Duodenal mucosa (tissue), 2 donors: ENCODE results near the gene ACOT13.
"Not testable (repeated sequence)": the region's sequence is repeated elsewhere in the genome, so short reads cannot be mapped to it uniquely, and the experiment has no call there.

Experiments used
- H3K27ac ChIP-seq: one replicate; pipeline ENCODE4 v1.7.0; 2013; ENCODE audit warnings: low read depth, low read length
- H3K27me3 ChIP-seq, 2 donors: one replicate each; pipeline ENCODE4 v1.7.0; 2013; ENCODE audit warnings: low read length in 2 of 2, control low read depth in 1 of 2; ENCODE audit not compliant: insufficient read depth in 2 of 2, control insufficient read depth in 1 of 2
- H3K36me3 ChIP-seq, 2 donors: one replicate each; pipeline ENCODE4 v1.7.0; 2013; ENCODE audit warnings: low read length in 2 of 2, control low read depth in 1 of 2; ENCODE audit not compliant: insufficient read depth in 2 of 2, control insufficient read depth in 1 of 2
- H3K4me1 ChIP-seq, 2 donors: one replicate each; pipeline ENCODE4 v1.7.0; 2013; ENCODE audit warnings: low read length in 2 of 2, control low read depth in 1 of 2; ENCODE audit not compliant: insufficient read depth in 2 of 2, control insufficient read depth in 1 of 2
- H3K4me3 ChIP-seq, 2 donors: one replicate each; pipeline ENCODE4 v1.7.0; 2013; ENCODE audit warnings: low read length in 2 of 2, low read depth in 1 of 2
- H3K9ac ChIP-seq, 2 donors: one replicate each; pipeline ENCODE4 v1.7.0; 2013; ENCODE audit warnings: low read length in 2 of 2, low read depth in 1 of 2
- H3K9me3 ChIP-seq, 2 donors: one replicate each; pipeline ENCODE4 v1.7.0; 2013; ENCODE audit warnings: low read length in 2 of 2, control low read depth in 1 of 2; ENCODE audit not compliant: control insufficient read depth in 1 of 2

Gene ACOT13

GRCh38 chr6:24670492-24670891 lies 3.6 kb downstream of the ACOT13 start:
- not testable (repeated sequence) for H3K27ac ChIP-seq, H3K4me3 ChIP-seq, H3K36me3 ChIP-seq, H3K27me3 ChIP-seq, H3K9ac ChIP-seq
- Histone ChIP-seq H3K4me1 (peaks cover 5 to 22% of the 10 kb centered on the region in 2 donors), H3K9me3 (peaks cover 6 to 13% of the 10 kb centered on the region in 2 donors)

DNA sequence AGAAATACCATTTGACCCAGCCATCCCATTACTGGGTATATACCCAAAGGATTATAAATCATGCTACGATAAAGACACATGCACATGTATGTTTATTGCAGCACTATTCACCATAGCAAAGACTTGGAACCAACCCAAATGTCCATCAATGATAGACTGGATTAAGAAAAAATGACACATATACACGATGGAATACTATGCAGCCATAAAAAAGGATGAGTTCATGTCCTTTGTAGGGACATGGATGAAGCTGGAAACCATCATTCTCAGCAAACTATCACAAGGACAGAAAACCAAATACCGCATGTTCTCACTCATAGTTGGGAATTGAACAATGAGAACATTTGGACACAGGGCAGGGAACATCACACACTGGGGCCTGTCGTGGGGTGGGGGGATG lies 4.2 kb downstream of the ACOT13 start:
- H3K4me3 ChIP-seq, H3K27ac ChIP-seq, H3K27me3 ChIP-seq, H3K9ac ChIP-seq, H3K36me3 ChIP-seq: not testable (repeated sequence)
- peaks cover 0 to 16% of the 10 kb centered on the region in 2 donors for H3K4me1 ChIP-seq
- peaks cover 6 to 13% of the 10 kb centered on the region in 2 donors for H3K9me3 ChIP-seq

GRCh38 chr6:24672620-24673182 lies 5.8 kb downstream of the ACOT13 start:
- H3K27me3 ChIP-seq = no peaks in the 10 kb centered on the region
- peaks cover 6 to 13% of the 10 kb centered on the region in 2 donors for H3K9me3 ChIP-seq
- H3K4me3 ChIP-seq = no peak overlapping the region
- peaks cover 0 to 10% of the 10 kb centered on the region in 2 donors for H3K4me1 ChIP-seq
- H3K9ac ChIP-seq = no peak overlapping the region
- H3K27ac ChIP-seq = no peak overlapping the region
- no peaks in the 10 kb centered on the region for H3K36me3 ChIP-seq

GRCh38 chr6:24673625-24674024 lies 6.7 kb downstream of the ACOT13 start:
- H3K27me3 ChIP-seq = no peaks in the 10 kb centered on the region
- H3K4me3 ChIP-seq = no peak overlapping the region
- peaks cover 0 to under 1% of the 10 kb centered on the region in 2 donors for H3K4me1 ChIP-seq
- no peak overlapping the region for H3K9ac ChIP-seq
- no peak overlapping the region for H3K27ac ChIP-seq
- no peaks in the 10 kb centered on the region for H3K36me3 ChIP-seq
- peaks cover 6 to 13% of the 10 kb centered on the region in 2 donors for H3K9me3 ChIP-seq

DNA sequence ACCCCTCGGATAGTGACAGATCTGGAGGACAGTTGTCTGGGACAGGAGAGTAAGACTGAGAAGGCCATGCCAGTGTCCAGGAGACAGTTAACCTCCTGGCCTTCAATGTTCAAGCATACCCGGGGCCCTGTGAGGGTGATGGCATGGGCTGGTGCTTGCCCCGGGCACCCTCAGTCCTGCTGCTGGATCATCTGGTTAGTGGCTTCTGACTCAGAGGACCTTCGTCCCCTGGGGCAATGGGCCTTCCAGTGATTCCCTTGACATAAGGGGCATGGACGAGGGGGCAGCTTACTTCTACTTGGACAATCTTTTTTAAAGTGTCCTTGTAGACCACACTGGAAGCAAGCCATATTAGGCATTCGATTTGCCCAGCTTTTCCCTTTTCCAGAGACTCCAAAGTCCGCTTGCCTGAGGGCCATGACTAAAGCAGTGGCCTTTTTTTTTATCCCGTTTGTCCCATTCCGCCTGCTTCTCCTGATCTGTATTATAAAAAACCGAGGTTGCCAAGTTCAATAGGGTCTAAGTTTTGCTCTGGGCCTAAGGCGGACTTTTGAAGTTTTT lies 12.0 kb downstream of the ACOT13 start:
- not testable (repeated sequence) for H3K9ac ChIP-seq, H3K4me1 ChIP-seq

GRCh38 chr6:24680582-24680981 lies 13.7 kb downstream of the ACOT13 start:
- no peak overlapping the region for H3K27ac ChIP-seq
- H3K36me3 ChIP-seq = no peaks in the 10 kb centered on the region
- no peak overlapping the region for H3K9ac ChIP-seq
- no peaks in the 10 kb centered on the region for H3K9me3 ChIP-seq
- no peaks in the 10 kb centered on the region for H3K27me3 ChIP-seq
- no peaks in the 10 kb centered on the region for H3K4me1 ChIP-seq
- H3K4me3 ChIP-seq = no peak overlapping the region

More for the DNA sequence above, 12.0 kb downstream of the ACOT13 start:
- not testable (repeated sequence) for H3K36me3 ChIP-seq, H3K9me3 ChIP-seq, H3K27me3 ChIP-seq, H3K27ac ChIP-seq, H3K4me3 ChIP-seq

DNA sequence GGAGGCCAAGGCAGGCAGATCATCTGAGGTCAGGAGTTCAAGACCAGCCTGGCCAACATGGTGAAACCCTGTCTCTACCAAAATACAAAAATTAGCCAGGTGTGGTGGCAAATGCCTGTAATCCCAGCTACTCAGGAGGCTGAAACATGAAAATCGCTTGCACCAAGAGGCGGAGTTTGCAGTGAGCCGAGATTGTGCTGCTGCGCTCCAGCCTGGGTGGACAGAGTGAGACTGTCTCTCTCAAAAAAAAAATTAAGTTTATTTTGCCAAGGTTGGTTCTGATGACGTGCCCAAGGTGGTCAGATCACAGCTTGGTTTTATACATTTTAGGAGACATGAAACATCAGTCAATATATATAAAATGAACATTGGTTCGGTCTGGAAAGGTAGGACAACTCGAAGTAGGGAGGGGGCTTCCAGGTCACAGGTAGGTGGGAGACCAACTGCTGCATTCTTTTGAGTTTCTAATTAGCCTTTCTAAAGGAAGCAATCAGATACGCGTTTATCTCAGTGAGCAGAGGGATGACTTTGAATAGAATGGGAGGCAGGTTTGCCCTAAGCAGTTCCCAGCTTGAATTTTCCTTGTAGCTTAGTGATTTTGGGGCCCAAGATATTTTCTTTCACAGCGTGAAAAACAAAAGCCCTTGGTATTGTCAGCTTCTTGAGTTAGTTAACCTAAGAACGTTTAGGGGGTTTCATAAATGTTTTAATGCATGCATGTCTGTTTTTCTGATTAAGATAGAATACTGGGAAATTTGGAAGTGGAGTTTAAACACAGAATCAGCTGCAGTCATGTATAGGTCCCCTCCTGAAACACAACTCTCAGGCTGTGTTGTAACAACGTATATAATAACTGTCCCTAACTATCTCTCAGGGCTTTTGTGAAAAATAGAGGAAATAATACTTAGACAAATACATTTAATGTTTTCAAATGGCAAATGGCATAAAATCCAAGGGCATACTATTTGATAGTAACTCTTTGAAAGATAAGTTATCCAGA lies 16.7 kb downstream of the ACOT13 start:
- H3K36me3 ChIP-seq = no peaks in the 10 kb centered on the region
- H3K4me1 ChIP-seq = no peaks in the 10 kb centered on the region
- no peak overlapping the region for H3K27ac ChIP-seq
- no peaks in the 10 kb centered on the region for H3K9me3 ChIP-seq
- H3K9ac ChIP-seq = no peak overlapping the region
- no peaks in the 10 kb centered on the region for H3K27me3 ChIP-seq
- H3K4me3 ChIP-seq = no peak overlapping the region

- no peak overlapping the region for H3K9ac ChIP-seq
- H3K4me3 ChIP-seq = no peak overlapping the region
- H3K27ac ChIP-seq = no peak overlapping the region
- H3K4me1 ChIP-seq = no peaks in the 10 kb centered on the region
- H3K27me3 ChIP-seq = no peaks in the 10 kb centered on the region
- no peaks in the 10 kb centered on the region for H3K9me3 ChIP-seq
- no peaks in the 10 kb centered on the region for H3K36me3 ChIP-seq
Measured at GRCh38 chr6:24686408-24686807, 19.5 kb downstream of the ACOT13 start.

DNA sequence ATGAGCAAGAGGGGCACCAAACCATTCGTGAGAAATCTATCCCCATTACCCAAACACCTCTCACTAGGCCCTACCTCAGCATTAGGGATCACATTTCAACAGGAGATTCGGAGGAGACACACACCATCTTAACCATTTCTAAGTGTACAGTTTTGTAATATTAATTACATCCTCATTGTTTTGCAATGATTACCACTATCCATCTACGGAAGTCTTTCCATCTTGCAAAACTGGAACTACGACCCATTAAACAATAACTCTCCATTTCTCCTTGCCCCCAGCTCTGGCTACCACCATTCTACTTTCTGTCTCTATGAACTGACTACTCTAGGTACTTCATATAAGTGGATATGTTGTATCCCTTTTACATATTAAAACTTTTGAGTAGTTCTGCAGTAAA lies 20.1 kb downstream of the ACOT13 start:
- Histone ChIP-seq H3K9me3 (no peaks in the 10 kb centered on the region), H3K9ac (no peak overlapping the region), H3K27me3 (no peaks in the 10 kb centered on the region), H3K4me1 (no peaks in the 10 kb centered on the region), H3K4me3 (no peak overlapping the region), H3K36me3 (no peaks in the 10 kb centered on the region), H3K27ac (no peak overlapping the region)

- H3K4me3 ChIP-seq = no peak overlapping the region
- H3K27me3 ChIP-seq = no peaks in the 10 kb centered on the region
- no peak overlapping the region for H3K9ac ChIP-seq
- H3K36me3 ChIP-seq = no peaks in the 10 kb centered on the region
- H3K4me1 ChIP-seq = no peaks in the 10 kb centered on the region
- H3K27ac ChIP-seq = no peak overlapping the region
- H3K9me3 ChIP-seq = no peaks in the 10 kb centered on the region
Measured at GRCh38 chr6:24689964-24690363, 23.1 kb downstream of the ACOT13 start.
